Keratinocyte (primary cell): Measurements from ENCODE around the gene LPAR3. TPM values are rescaled to one million over a fixed set of nuclear protein-coding genes. Genes with fewer than 3 reads are reported as not detected.

Experiments
- DNase-seq: peaks from one replicate; pipeline ENCODE4 v3.0.0-alpha.2; 2011; ENCODE audit warnings: low read depth, missing footprints, low spot score
- FAIRE-seq: peaks from 2 replicates; lab custom pipeline; 2011; peaks lifted over from hg19 to GRCh38; lab: Jason Lieb, UNC
- H2AFZ ChIP-seq: 2 replicates; pipeline ENCODE4 v1.6.0; 2012; ENCODE audit warnings: low read length, control low read depth, inconsistent platforms; ENCODE audit not compliant: control insufficient read depth
- H3K27ac ChIP-seq: 2 replicates; pipeline ENCODE4 v1.5.1; 2011; ENCODE audit warnings: low read length; ENCODE audit not compliant: control insufficient read depth, insufficient read depth
- H3K27me3 ChIP-seq: 3 replicates; pipeline ENCODE4 v1.6.0; 2011; ENCODE audit warnings: low read length; ENCODE audit not compliant: control insufficient read depth, insufficient read depth; ENCODE audit errors: extremely low read depth
- H3K36me3 ChIP-seq, 2 experiments: 2 replicates in 1 of 2; 3 replicates in 1 of 2; pipeline ENCODE4 v1.5.1; 2011; ENCODE audit warnings: low read length in 2 of 2, mild to moderate bottlenecking in 1 of 2; ENCODE audit not compliant: control insufficient read depth in 2 of 2, insufficient read depth in 2 of 2; ENCODE audit errors: extremely low read depth in 1 of 2
- H3K4me1 ChIP-seq: 3 replicates; pipeline ENCODE4 v1.5.1; 2011; ENCODE audit warnings: low read length; ENCODE audit not compliant: control insufficient read depth, insufficient read depth; ENCODE audit errors: extremely low read depth
- H3K4me2 ChIP-seq: 3 replicates; pipeline ENCODE4 v1.6.0; 2011; ENCODE audit warnings: low read depth, low read length; ENCODE audit not compliant: control insufficient read depth, insufficient read depth; ENCODE audit errors: extremely low read depth
- H3K4me3 ChIP-seq, 3 experiments: fragments of 200-600 bp in 1 of 3; sonication (generic) in 1 of 3; 2 replicates in 2 of 3; 3 replicates in 1 of 3; pipeline ENCODE4 v1.5.1; 2011 to 2016; ENCODE audit warnings: low read length in 3 of 3, mild to moderate bottlenecking in 3 of 3, control low read depth in 2 of 3, inconsistent platforms in 1 of 3, low read depth in 1 of 3, mixed read lengths in 1 of 3, mixed run types in 1 of 3, moderate library complexity in 1 of 3; ENCODE audit not compliant: control insufficient read depth in 2 of 3, insufficient read depth in 2 of 3; ENCODE audit errors: extremely low read depth in 1 of 3
- H3K79me2 ChIP-seq: 2 replicates; pipeline ENCODE4 v1.6.0; 2012; ENCODE audit warnings: low read length; ENCODE audit not compliant: control insufficient read depth, insufficient read depth
- H3K9ac ChIP-seq: 3 replicates; pipeline ENCODE4 v1.6.0; 2011; ENCODE audit warnings: low read length; ENCODE audit not compliant: control insufficient read depth, insufficient read depth; ENCODE audit errors: extremely low read depth
- H3K9me1 ChIP-seq: 3 replicates; pipeline ENCODE4 v1.6.0; 2011; ENCODE audit warnings: low read length; ENCODE audit not compliant: control insufficient read depth, insufficient read depth; ENCODE audit errors: extremely low read depth
- H3K9me3 ChIP-seq: 2 replicates; pipeline ENCODE4 v1.5.1; 2012; ENCODE audit warnings: low read depth, low read length; ENCODE audit not compliant: control insufficient read depth
- H4K20me1 ChIP-seq: 3 replicates; pipeline ENCODE4 v1.6.0; 2011; ENCODE audit warnings: low read length; ENCODE audit not compliant: control insufficient read depth, insufficient read depth; ENCODE audit errors: extremely low read depth
- CTCF ChIP-seq, 3 experiments: IDR thresholded peaks in 1 of 3; conservative IDR thresholded peaks in 1 of 3; optimal IDR thresholded peaks in 1 of 3; 2 replicates in 2 of 3; 3 replicates in 1 of 3; pipeline versions ENCODE3 to v1.5.1; 2011; ENCODE audit warnings: low read length in 3 of 3, mild to moderate bottlenecking in 3 of 3, moderate library complexity in 2 of 3, control low read depth in 1 of 3, inconsistent platforms in 1 of 3; ENCODE audit not compliant: insufficient read depth in 2 of 3; ENCODE audit errors: extremely low read depth in 1 of 3
- EZH2 ChIP-seq: IDR thresholded peaks from one replicate; pipeline ENCODE4 v1.6.1; 2012; ENCODE audit warnings: inconsistent platforms, mild to moderate bottlenecking, low read length, moderate library complexity
- dilution Hi-C: fragments of 300-500 bp; cut with MboI; formaldehyde crosslinking; loops from one replicate; pipeline ENCODE4 v1.7.0; 2020; ENCODE audit warnings: low sequenced_read_pairs; ENCODE audit not compliant: extremely low pct_ligation_motif_present
- polyA plus RNA-seq, 5 experiments: library from polyadenylated mRNA; depleted of rRNA in 3 of 5; stranded (reverse) in 3 of 5; stranded (forward) in 1 of 5; unstranded in 1 of 5; fragments of >200 nt; gene quantifications; 1 replicate in 1 of 5; 2 replicates in 3 of 5; 3 replicates in 1 of 5; pipeline versions ENCODE4 v1.2.1 to v1.2.3, GENCODE V29; 2011 to 2012; ENCODE audit warnings: missing spikeins in 2 of 5, low read depth in 1 of 5, low replicate concordance in 1 of 5

LPAR3 gene
- polyA plus RNA-seq, 1 donor (not counting 4 experiments of a cell fraction or from before 2014, with no cell fraction given), result 42.1 TPM

GRCh38 chr1:84774669-84775534 lies 118.1 kb downstream of the LPAR3 start:
- Histone ChIP-seq H3K27ac (no peak overlapping the region), H3K36me3 (no peaks in the 10 kb centered on the region), H4K20me1 (no peaks in the 10 kb centered on the region), H2AFZ (no peak overlapping the region), H3K4me1 (peaks cover 20% of the 10 kb centered on the region), H3K9me1 (no peaks in the 10 kb centered on the region), H3K4me3 (no peak overlapping the region), H3K9ac (no peak overlapping the region), H3K27me3 (no peaks in the 10 kb centered on the region), H3K4me2 (no peak overlapping the region), H3K79me2 (no peaks in the 10 kb centered on the region), H3K9me3 (no peaks in the 10 kb centered on the region)
- no peak for DNase-seq
- TF ChIP-seq EZH2, result no peak
- peak in 1 of 3 experiments; percentile 25 for TF ChIP-seq CTCF (optimal IDR thresholded peaks at IDR 0.05 in 1 of 3, IDR thresholded peaks at IDR 0.05 in 1 of 3, conservative IDR thresholded peaks at IDR 0.05 in 1 of 3; ENCODE audit: extremely low read depth in 1 of 3, insufficient read depth in 2 of 3, low read length in 3 of 3)
- dilution Hi-C loops, result no loop called here
- FAIRE-seq, result no peak

GRCh38 chr1:84773933-84774497 lies 119.0 kb downstream of the LPAR3 start:
- H3K4me2 ChIP-seq, result peak overlapping the region; percentile 0
- H2AFZ ChIP-seq, result no peak overlapping the region
- DNase-seq (no peak), FAIRE-seq (no peak)
- H4K20me1 ChIP-seq, result no peaks in the 10 kb centered on the region
- no peaks in the 10 kb centered on the region for H3K9me3 ChIP-seq
- no peaks in the 10 kb centered on the region for H3K27me3 ChIP-seq
- dilution Hi-C loops, result no loop called here
- no peaks in the 10 kb centered on the region for H3K36me3 ChIP-seq
- peaks cover 20% of the 10 kb centered on the region for H3K4me1 ChIP-seq
- H3K4me3 ChIP-seq, result no peak overlapping the region
- H3K9me1 ChIP-seq, result no peaks in the 10 kb centered on the region
- H3K79me2 ChIP-seq, result no peaks in the 10 kb centered on the region
- H3K27ac ChIP-seq, result no peak overlapping the region
- TF ChIP-seq CTCF (optimal IDR thresholded peaks at IDR 0.05 in 1 of 3, IDR thresholded peaks at IDR 0.05 in 1 of 3, conservative IDR thresholded peaks at IDR 0.05 in 1 of 3; ENCODE audit: extremely low read depth in 1 of 3, insufficient read depth in 2 of 3, low read length in 3 of 3) (no peak), EZH2 (no peak)
- H3K9ac ChIP-seq, result no peak overlapping the region
